ENCODE data around the gene TNFRSF21. TPM values are rescaled to one million over a fixed set of nuclear protein-coding genes. Genes with fewer than 3 reads are reported as not detected.

TNFRSF21 gene
- total and polyA plus RNA-seq, 4 donors: 3.7 to 6.0 (median 4.2) TPM

GRCh38 chr6:47256981-47257730 lies 52.5 kb downstream of the TNFRSF21 start:
- intact Hi-C loops (cut with DNase I): no loop called here
- H3K27ac ChIP-seq (ENCODE audit: low read depth in 1 of 2, low read length in 2 of 2): no peak overlapping the region
- DNase-seq (no peak), ATAC-seq (ENCODE audit: low FRiP score) (no peak)
- H3K4me3 ChIP-seq (ENCODE audit: low read length in 2 of 2): no peak overlapping the region
- no peaks in the 10 kb centered on the region for H3K36me3 ChIP-seq (ENCODE audit: control insufficient read depth in 1 of 2, insufficient read depth in 2 of 2, low read length in 1 of 2)
- 82 to 83% methylated on average over 6 of the region's 6 CpGs for WGBS, 2 donors
- H3K9me3 ChIP-seq (ENCODE audit: control insufficient read depth, low read length): no peaks in the 10 kb centered on the region
- no peaks in the 10 kb centered on the region for H3K27me3 ChIP-seq (ENCODE audit: control insufficient read depth in 1 of 2, insufficient read depth in 2 of 2, low read length in 1 of 2)
- no peaks in the 10 kb centered on the region for H3K4me1 ChIP-seq (ENCODE audit: control insufficient read depth in 1 of 2, insufficient read depth in 2 of 2, low read length in 2 of 2)

- WGBS, 2 donors: 75 to 95% methylated on average over 1 of the region's 1 CpG
- intact Hi-C loops (cut with DNase I): no loop called here
- no peak overlapping the region for H3K4me3 ChIP-seq (ENCODE audit: low read length in 2 of 2)
- H3K27me3 ChIP-seq (ENCODE audit: control insufficient read depth in 1 of 2, insufficient read depth in 2 of 2, low read length in 1 of 2): no peaks in the 10 kb centered on the region
- no peaks in the 10 kb centered on the region for H3K9me3 ChIP-seq (ENCODE audit: control insufficient read depth, low read length)
- H3K27ac ChIP-seq (ENCODE audit: low read depth in 1 of 2, low read length in 2 of 2): no peak overlapping the region
- DNase-seq (no peak), ATAC-seq (ENCODE audit: low FRiP score) (no peak)
- no peaks in the 10 kb centered on the region for H3K4me1 ChIP-seq (ENCODE audit: control insufficient read depth in 1 of 2, insufficient read depth in 2 of 2, low read length in 2 of 2)
- no peaks in the 10 kb centered on the region for H3K36me3 ChIP-seq (ENCODE audit: control insufficient read depth in 1 of 2, insufficient read depth in 2 of 2, low read length in 1 of 2)
Measured at GRCh38 chr6:47256361-47256760, 53.3 kb downstream of the TNFRSF21 start.

- Histone ChIP-seq H3K36me3 (ENCODE audit: control insufficient read depth in 1 of 2, insufficient read depth in 2 of 2, low read length in 1 of 2) (no peaks in the 10 kb centered on the region), H3K27ac (ENCODE audit: low read depth in 1 of 2, low read length in 2 of 2) (no peak overlapping the region), H3K9me3 (ENCODE audit: control insufficient read depth, low read length) (no peaks in the 10 kb centered on the region), H3K27me3 (ENCODE audit: control insufficient read depth in 1 of 2, insufficient read depth in 2 of 2, low read length in 1 of 2) (no peaks in the 10 kb centered on the region), H3K4me3 (ENCODE audit: low read length in 2 of 2) (no peak overlapping the region), H3K4me1 (ENCODE audit: control insufficient read depth in 1 of 2, insufficient read depth in 2 of 2, low read length in 2 of 2) (no peaks in the 10 kb centered on the region)
- DNase-seq: no peak
- intact Hi-C loops (cut with DNase I): no loop called here
- ATAC-seq (ENCODE audit: low FRiP score): no peak
- 95 to 99% methylated on average over 3 of the region's 3 CpGs for WGBS, 2 donors
Measured at GRCh38 chr6:47254906-47255305, 54.8 kb downstream of the TNFRSF21 start.

- ATAC-seq (ENCODE audit: low FRiP score): no peak
- no peak for DNase-seq
- H3K36me3 ChIP-seq (ENCODE audit: control insufficient read depth in 1 of 2, insufficient read depth in 2 of 2, low read length in 1 of 2): no peaks in the 10 kb centered on the region
- no peaks in the 10 kb centered on the region for H3K4me1 ChIP-seq (ENCODE audit: control insufficient read depth in 1 of 2, insufficient read depth in 2 of 2, low read length in 2 of 2)
- WGBS, 2 donors: 88 to 91% methylated on average over 6 of the region's 6 CpGs
- no peak overlapping the region for H3K4me3 ChIP-seq (ENCODE audit: low read length in 2 of 2)
- intact Hi-C loops (cut with DNase I): no loop called here
- no peaks in the 10 kb centered on the region for H3K27me3 ChIP-seq (ENCODE audit: control insufficient read depth in 1 of 2, insufficient read depth in 2 of 2, low read length in 1 of 2)
- no peak overlapping the region for H3K27ac ChIP-seq (ENCODE audit: low read depth in 1 of 2, low read length in 2 of 2)
- no peaks in the 10 kb centered on the region for H3K9me3 ChIP-seq (ENCODE audit: control insufficient read depth, low read length)
Measured at GRCh38 chr6:47254051-47254450, 55.7 kb downstream of the TNFRSF21 start.

GRCh38 chr6:47253136-47253535 lies 56.6 kb downstream of the TNFRSF21 start:
- no peak for ATAC-seq (ENCODE audit: low FRiP score)
- H3K36me3 ChIP-seq (ENCODE audit: control insufficient read depth in 1 of 2, insufficient read depth in 2 of 2, low read length in 1 of 2): no peaks in the 10 kb centered on the region
- H3K4me1 ChIP-seq (ENCODE audit: control insufficient read depth in 1 of 2, insufficient read depth in 2 of 2, low read length in 2 of 2): peaks cover 0 to 2% of the 10 kb centered on the region in 2 donors
- intact Hi-C loops (cut with DNase I): no loop called here
- H3K4me3 ChIP-seq (ENCODE audit: low read length in 2 of 2): no peak overlapping the region
- H3K27me3 ChIP-seq (ENCODE audit: control insufficient read depth in 1 of 2, insufficient read depth in 2 of 2, low read length in 1 of 2): no peaks in the 10 kb centered on the region
- H3K9me3 ChIP-seq (ENCODE audit: control insufficient read depth, low read length): no peaks in the 10 kb centered on the region
- DNase-seq: no peak
- WGBS, 2 donors: 97% methylated on average over 15 of the region's 15 CpGs
- H3K27ac ChIP-seq (ENCODE audit: low read depth in 1 of 2, low read length in 2 of 2): no peak overlapping the region

- ATAC-seq (ENCODE audit: low FRiP score): no peak
- Histone ChIP-seq H3K36me3 (ENCODE audit: control insufficient read depth in 1 of 2, insufficient read depth in 2 of 2, low read length in 1 of 2) (no peaks in the 10 kb centered on the region), H3K4me3 (ENCODE audit: low read length in 2 of 2) (no peak overlapping the region), H3K4me1 (ENCODE audit: control insufficient read depth in 1 of 2, insufficient read depth in 2 of 2, low read length in 2 of 2) (peaks cover 0 to 2% of the 10 kb centered on the region in 2 donors), H3K27me3 (ENCODE audit: control insufficient read depth in 1 of 2, insufficient read depth in 2 of 2, low read length in 1 of 2) (no peaks in the 10 kb centered on the region), H3K9me3 (ENCODE audit: control insufficient read depth, low read length) (no peaks in the 10 kb centered on the region), H3K27ac (ENCODE audit: low read depth in 1 of 2, low read length in 2 of 2) (no peak overlapping the region)
- intact Hi-C loops (cut with DNase I): no loop called here
- no peak for DNase-seq
- WGBS, 2 donors: 93 to 94% methylated on average over 6 of the region's 6 CpGs
Measured at GRCh38 chr6:47252633-47253032, 57.1 kb downstream of the TNFRSF21 start.

- no peaks in the 10 kb centered on the region for H3K27me3 ChIP-seq (ENCODE audit: control insufficient read depth in 1 of 2, insufficient read depth in 2 of 2, low read length in 1 of 2)
- no peak overlapping the region for H3K4me3 ChIP-seq (ENCODE audit: low read length in 2 of 2)
- H3K4me1 ChIP-seq (ENCODE audit: control insufficient read depth in 1 of 2, insufficient read depth in 2 of 2, low read length in 2 of 2): peaks cover 0 to 2% of the 10 kb centered on the region in 2 donors
- no peaks in the 10 kb centered on the region for H3K9me3 ChIP-seq (ENCODE audit: control insufficient read depth, low read length)
- H3K36me3 ChIP-seq (ENCODE audit: control insufficient read depth in 1 of 2, insufficient read depth in 2 of 2, low read length in 1 of 2): no peaks in the 10 kb centered on the region
- DNase-seq: no peak
- no peak overlapping the region for H3K27ac ChIP-seq (ENCODE audit: low read depth in 1 of 2, low read length in 2 of 2)
- 84 to 93% methylated on average over 5 of the region's 5 CpGs for WGBS, 2 donors
- ATAC-seq (ENCODE audit: low FRiP score): no peak
- intact Hi-C loops (cut with DNase I): no loop called here
Measured at GRCh38 chr6:47251396-47251795, 58.3 kb downstream of the TNFRSF21 start.

GRCh38 chr6:47250302-47250701 lies 59.4 kb downstream of the TNFRSF21 start:
- no peak for DNase-seq
- Histone ChIP-seq H3K4me1 (ENCODE audit: control insufficient read depth in 1 of 2, insufficient read depth in 2 of 2, low read length in 2 of 2) (peaks cover 0 to 2% of the 10 kb centered on the region in 2 donors), H3K27ac (ENCODE audit: low read depth in 1 of 2, low read length in 2 of 2) (no peak overlapping the region), H3K4me3 (ENCODE audit: low read length in 2 of 2) (no peak overlapping the region), H3K9me3 (ENCODE audit: control insufficient read depth, low read length) (no peaks in the 10 kb centered on the region), H3K27me3 (ENCODE audit: control insufficient read depth in 1 of 2, insufficient read depth in 2 of 2, low read length in 1 of 2) (no peaks in the 10 kb centered on the region), H3K36me3 (ENCODE audit: control insufficient read depth in 1 of 2, insufficient read depth in 2 of 2, low read length in 1 of 2) (no peaks in the 10 kb centered on the region)
- WGBS, 2 donors: 97 to 100% methylated on average over 1 of the region's 1 CpG
- ATAC-seq (ENCODE audit: low FRiP score): no peak
- intact Hi-C loops (cut with DNase I): no loop called here

- no peak overlapping the region for H3K27ac ChIP-seq (ENCODE audit: low read depth in 1 of 2, low read length in 2 of 2)
- ATAC-seq (ENCODE audit: low FRiP score) (no peak), DNase-seq (no peak)
- H3K4me1 ChIP-seq (ENCODE audit: control insufficient read depth in 1 of 2, insufficient read depth in 2 of 2, low read length in 2 of 2): peaks cover 0 to 2% of the 10 kb centered on the region in 2 donors
- H3K36me3 ChIP-seq (ENCODE audit: control insufficient read depth in 1 of 2, insufficient read depth in 2 of 2, low read length in 1 of 2): no peaks in the 10 kb centered on the region
- H3K9me3 ChIP-seq (ENCODE audit: control insufficient read depth, low read length): no peaks in the 10 kb centered on the region
- no peak overlapping the region for H3K4me3 ChIP-seq (ENCODE audit: low read length in 2 of 2)
- H3K27me3 ChIP-seq (ENCODE audit: control insufficient read depth in 1 of 2, insufficient read depth in 2 of 2, low read length in 1 of 2): no peaks in the 10 kb centered on the region
- intact Hi-C loops (cut with DNase I): no loop called here
- 80 to 87% methylated on average over 1 of the region's 1 CpG for WGBS, 2 donors
Measured at GRCh38 chr6:47248446-47248845, 61.3 kb downstream of the TNFRSF21 start.
